Subcutaneous adipose tissue (tissue), 4 donors: Measurements from ENCODE around the gene DPPA4. TPM values are rescaled to one million over a fixed set of nuclear protein-coding genes. Genes with fewer than 3 reads are reported as not detected.

Source experiments
- total RNA-seq, 4 donors: library from RNA; depleted of rRNA; stranded (reverse); fragments of >200 nt; gene quantifications; one replicate each; pipeline ENCODE4 v1.1.0, GENCODE V29; 2016
- TF ChIP-seq, protein P1 (sequence below): fragments of 450-650 bp; IDR thresholded peaks from one replicate; pipeline ENCODE4 v1.5.1; 2016; ENCODE audit warnings: low read depth, mild to moderate bottlenecking, control low read depth, antibody characterized with exemption, moderate library complexity

DPPA4 gene
- total RNA-seq, 4 donors from 2014 or later = not detected

DNA sequence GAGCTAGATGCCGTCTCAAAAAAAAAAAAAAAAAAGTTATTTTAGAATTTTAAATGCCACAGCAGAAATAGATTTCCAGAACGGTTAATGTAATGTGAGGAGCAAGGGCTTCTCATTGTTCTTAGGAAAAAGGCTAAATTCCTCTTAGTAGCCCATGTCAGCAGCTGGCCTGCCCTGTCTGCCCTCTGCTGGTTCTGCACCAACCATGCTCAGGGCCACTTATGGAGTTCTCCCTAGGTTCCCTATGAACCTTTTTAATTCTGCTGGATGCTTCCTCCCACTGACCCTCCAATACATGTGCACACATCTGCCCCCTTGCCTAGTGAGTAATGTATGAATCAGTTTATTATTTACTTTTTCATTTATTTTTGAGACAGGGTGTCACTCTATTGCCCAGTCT, 32.2 kb upstream of the DPPA4 start:
- TF ChIP-seq, protein P1, sequence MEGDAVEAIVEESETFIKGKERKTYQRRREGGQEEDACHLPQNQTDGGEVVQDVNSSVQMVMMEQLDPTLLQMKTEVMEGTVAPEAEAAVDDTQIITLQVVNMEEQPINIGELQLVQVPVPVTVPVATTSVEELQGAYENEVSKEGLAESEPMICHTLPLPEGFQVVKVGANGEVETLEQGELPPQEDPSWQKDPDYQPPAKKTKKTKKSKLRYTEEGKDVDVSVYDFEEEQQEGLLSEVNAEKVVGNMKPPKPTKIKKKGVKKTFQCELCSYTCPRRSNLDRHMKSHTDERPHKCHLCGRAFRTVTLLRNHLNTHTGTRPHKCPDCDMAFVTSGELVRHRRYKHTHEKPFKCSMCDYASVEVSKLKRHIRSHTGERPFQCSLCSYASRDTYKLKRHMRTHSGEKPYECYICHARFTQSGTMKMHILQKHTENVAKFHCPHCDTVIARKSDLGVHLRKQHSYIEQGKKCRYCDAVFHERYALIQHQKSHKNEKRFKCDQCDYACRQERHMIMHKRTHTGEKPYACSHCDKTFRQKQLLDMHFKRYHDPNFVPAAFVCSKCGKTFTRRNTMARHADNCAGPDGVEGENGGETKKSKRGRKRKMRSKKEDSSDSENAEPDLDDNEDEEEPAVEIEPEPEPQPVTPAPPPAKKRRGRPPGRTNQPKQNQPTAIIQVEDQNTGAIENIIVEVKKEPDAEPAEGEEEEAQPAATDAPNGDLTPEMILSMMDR = no peak

DNA sequence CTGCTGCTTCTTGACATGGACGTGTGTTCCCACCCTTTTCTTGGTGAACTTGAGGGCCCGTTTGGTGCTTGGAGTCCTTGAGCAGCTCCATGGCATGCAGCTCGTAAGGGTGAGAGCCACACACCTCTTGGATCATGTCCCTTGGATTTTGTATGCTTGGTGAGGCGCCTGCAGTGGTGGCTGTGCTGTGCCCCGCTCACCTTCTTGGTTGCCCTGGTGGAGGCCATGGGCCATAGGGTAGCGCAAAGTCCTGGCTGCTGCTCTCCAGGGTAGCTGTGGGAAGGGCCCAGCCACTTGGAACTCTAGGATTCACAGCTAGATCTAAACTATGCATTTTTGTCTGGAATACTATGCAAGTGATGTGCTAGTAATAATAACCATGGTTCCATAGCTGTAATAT, 26.7 kb upstream of the DPPA4 start:
- TF ChIP-seq, protein P1 = no peak

DNA sequence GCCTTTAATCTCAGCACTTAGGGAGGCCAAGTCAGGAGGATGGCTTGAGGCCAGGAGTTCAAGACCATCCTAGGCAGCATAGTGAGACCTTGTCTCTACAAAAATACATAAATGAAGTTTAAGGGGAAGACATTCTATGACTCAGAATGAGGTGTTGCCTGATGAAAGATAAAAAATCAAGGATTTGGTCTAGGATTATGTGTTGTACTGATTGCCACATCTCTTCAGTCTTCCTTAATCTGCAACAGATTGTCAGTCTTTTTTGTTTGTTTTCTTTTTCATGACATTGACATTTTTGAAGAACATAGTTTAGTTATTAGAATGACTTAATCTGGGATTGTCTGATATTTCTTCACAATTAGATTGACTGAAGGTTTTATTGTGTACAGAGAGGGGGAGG, 26.3 kb upstream of the DPPA4 start:
- TF ChIP-seq, protein P1 = no peak

DNA sequence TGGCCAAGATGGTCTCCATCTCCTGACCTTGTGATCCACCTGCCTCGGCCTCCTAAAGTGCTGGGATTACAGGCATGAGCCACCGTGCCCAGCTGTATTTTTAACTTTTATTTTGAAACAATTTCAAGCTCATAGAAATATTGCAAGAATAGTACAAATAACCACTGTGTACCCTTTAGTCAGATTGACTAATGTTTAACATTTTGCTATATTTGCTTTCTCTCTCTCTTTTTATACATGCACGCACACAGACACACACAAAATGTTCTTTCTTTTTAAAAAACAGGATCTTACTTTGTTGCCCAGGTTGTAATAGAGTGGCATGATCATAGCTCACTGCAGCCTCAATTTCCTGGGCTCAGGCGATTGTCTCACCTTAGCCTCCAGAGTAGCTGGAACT, 25.5 kb upstream of the DPPA4 start:
- TF ChIP-seq, protein P1 = no peak

DNA sequence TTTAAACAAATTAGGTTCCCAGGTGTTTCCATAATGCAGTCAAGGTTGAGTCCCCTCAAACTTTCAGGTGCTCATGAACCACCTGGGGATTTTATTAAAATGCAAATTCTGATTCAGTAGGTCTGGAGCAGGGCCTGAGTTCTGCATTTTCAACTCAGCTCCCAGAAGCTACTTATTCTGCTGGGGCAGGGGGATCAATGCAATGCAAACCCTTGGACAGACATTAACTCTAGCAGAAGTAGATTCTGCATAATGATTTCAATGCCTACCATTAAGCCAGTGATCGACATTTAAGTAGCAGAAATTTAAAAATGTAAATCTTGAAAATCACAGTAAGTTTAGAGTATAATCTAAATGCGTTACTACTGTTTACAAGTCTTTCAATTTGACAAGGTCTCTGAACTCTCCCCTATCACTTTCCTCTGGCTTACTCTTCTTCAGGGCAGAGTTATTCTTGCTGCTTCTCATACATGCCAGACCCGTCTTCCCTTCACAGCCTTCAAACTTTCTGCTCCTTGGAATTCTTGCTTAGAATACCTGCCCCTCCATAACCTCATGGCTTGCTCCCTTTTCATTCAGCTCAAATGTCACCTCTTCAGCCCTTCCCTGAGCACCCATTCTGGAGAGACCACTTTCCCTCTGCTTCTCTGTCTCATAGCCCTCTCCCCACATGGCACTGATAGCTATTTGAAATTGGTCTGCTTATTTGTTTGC, 19.3 kb upstream of the DPPA4 start:
- TF ChIP-seq, protein P1 = no peak

DNA sequence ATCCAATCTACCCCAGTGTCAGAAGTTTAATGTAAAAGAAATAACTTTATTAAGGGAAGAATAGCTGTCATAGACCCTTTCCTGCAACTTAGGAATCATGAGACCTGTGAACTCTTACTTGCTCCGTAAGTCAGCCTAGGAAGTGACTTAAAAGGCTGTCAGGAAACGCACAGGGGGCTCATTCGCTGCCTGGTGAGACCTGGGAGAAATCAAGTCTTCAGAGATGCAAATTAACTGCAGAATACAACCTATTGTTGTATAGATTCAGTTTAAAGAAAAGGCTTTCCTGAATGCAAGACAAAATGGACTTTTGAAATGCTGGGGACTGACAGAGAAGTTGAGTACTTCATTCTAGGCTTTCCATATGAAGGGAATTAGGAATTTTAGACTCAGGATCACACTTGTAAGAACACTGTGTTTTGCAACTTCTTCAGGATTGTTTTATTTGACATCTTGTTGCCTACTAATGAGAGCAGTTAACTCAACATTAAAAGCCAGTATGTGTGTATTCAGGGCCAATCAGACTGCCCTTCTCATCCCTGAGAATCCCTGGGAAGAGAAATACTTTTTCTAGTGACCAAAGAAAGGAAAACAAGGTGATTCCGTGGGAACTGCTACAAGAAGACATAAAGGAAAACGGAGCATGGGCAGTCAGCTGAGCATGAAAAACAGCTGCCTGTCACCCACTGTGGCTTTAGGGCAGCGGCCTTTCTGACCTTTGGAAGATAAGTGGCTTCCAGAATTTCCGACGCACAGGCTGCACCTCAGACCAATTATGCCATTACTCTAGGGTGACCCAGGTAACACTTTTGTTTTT, 18.5 kb upstream of the DPPA4 start:
- TF ChIP-seq, protein P1 = no peak

DNA sequence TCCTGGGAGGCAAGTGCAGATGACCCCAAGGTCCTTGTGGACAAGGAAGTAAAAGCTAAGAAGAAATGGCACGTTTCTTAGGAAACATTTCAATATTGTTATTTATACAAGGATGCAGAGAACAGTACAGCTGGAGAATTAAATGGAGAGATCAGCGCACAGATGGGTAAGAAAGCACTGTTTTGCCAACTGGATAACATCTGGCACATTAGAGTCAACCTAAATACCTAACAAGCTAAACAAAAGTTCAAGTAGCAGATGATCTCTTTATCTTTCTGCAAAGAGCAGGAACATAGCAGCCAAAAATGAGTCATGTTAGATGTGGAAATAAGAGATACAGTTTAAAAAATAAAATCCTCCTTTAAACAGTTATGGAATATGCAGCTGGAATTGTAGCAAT, 15.7 kb upstream of the DPPA4 start:
- TF ChIP-seq, protein P1 = no peak
